Loucy (cell line): Measurements from ENCODE around the gene TRAPPC13.

Experiments used
- H2AFZ ChIP-seq: fragments of 200-600 bp; sonication (generic); 2 replicates; pipeline ENCODE4 v1.6.0; 2016; ENCODE audit warnings: antibody characterized with exemption, mild to moderate bottlenecking, low read length, moderate library complexity
- H3F3A ChIP-seq: fragments of 200-600 bp; 2 replicates; pipeline ENCODE4 v1.6.0; 2016; ENCODE audit warnings: antibody characterized with exemption, low read depth, mild to moderate bottlenecking
- H3K27me3 ChIP-seq: fragments of 200-600 bp; sonication (generic); 2 replicates; pipeline ENCODE4 v1.6.1; 2014; ENCODE audit warnings: low read length, mild to moderate bottlenecking; ENCODE audit not compliant: insufficient read depth, poor library complexity, severe bottlenecking
- H3K36me3 ChIP-seq: fragments of 200-600 bp; sonication (generic); 2 replicates; pipeline ENCODE4 v1.6.1; 2016; ENCODE audit warnings: low read length; ENCODE audit not compliant: insufficient read depth
- H3K4me1 ChIP-seq: fragments of 200-600 bp; sonication (generic); 2 replicates; pipeline ENCODE4 v1.5.1; 2014; ENCODE audit warnings: low read length, mild to moderate bottlenecking; ENCODE audit not compliant: insufficient read depth, poor library complexity, severe bottlenecking
- H3K4me2 ChIP-seq: fragments of 200-600 bp; sonication (generic); 2 replicates; pipeline ENCODE4 v1.6.0; 2014; ENCODE audit warnings: antibody characterized with exemption, low read length, low read depth, mild to moderate bottlenecking; ENCODE audit not compliant: poor library complexity, severe bottlenecking
- H3K4me3 ChIP-seq: fragments of 200-600 bp; sonication (generic); 2 replicates; pipeline ENCODE4 v1.5.1; 2014; ENCODE audit warnings: low read length, mild to moderate bottlenecking, mixed read lengths; ENCODE audit not compliant: poor library complexity, severe bottlenecking
- H3K79me2 ChIP-seq: fragments of 200-600 bp; sonication (generic); 2 replicates; pipeline ENCODE4 v1.6.1; 2014; ENCODE audit warnings: low read length; ENCODE audit not compliant: insufficient read depth
- H3K9ac ChIP-seq: fragments of 200-600 bp; sonication (generic); 2 replicates; pipeline ENCODE4 v1.6.0; 2014; ENCODE audit warnings: mild to moderate bottlenecking, low read depth, low read length, moderate library complexity; ENCODE audit not compliant: poor library complexity, severe bottlenecking
- H3K9me2 ChIP-seq: fragments of 200-600 bp; sonication (generic); replicated peaks from 2 replicates; pipeline ENCODE4 v1.6.1; 2016; ENCODE audit warnings: low read depth, low read length, mixed read lengths
- H3K9me3 ChIP-seq: fragments of 200-600 bp; sonication (generic); 2 replicates; pipeline ENCODE4 v1.6.1; 2014; ENCODE audit warnings: mild to moderate bottlenecking, antibody characterized with exemption, low read length, low read depth; ENCODE audit not compliant: insufficient read depth
- H4K20me1 ChIP-seq: fragments of 200-600 bp; sonication (generic); 2 replicates; pipeline ENCODE4 v1.6.0; 2014; ENCODE audit warnings: antibody characterized with exemption, low read length, mild to moderate bottlenecking; ENCODE audit not compliant: insufficient read depth, poor library complexity, severe bottlenecking
- CTCF ChIP-seq: fragments of 200-600 bp; sonication (generic); conservative IDR thresholded peaks from 2 replicates; pipeline ENCODE4 v1.5.1; 2014; ENCODE audit warnings: mild to moderate bottlenecking, antibody characterized with exemption, low read length
- EZH2phosphoT487 ChIP-seq: fragments of 200-600 bp; IDR thresholded peaks from 2 replicates; pipeline ENCODE4 v1.6.1; 2018; ENCODE audit warnings: antibody characterized with exemption, mild to moderate bottlenecking, moderate library complexity, borderline replicate concordance

TRAPPC13 gene

DNA sequence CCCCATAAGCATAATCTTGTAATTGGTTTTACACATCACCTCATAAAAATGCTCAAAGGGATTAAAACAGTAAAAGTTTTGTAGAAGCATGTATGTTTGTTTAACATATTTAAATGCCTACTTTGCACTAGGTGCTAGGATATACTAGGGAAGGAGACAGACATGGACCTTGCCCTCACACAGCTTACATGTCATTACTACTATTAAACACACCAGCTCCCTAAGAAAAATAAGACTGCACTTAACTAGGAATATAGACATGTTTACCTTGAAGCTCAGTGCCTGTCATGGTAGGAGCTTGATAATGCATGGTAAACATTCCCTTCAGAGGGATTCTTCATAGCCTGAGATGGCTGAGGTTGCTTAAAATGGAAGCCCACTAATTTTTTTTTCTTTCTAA is 6.2 kb downstream of the TRAPPC13 start:
- no peaks in the 10 kb centered on the region for H3K36me3 ChIP-seq
- H3K4me1 ChIP-seq: peaks cover 21% of the 10 kb centered on the region
- peaks cover 4% of the 10 kb centered on the region for H4K20me1 ChIP-seq
- TF ChIP-seq EZH2phosphoT487: no peak
- H3K9me3 ChIP-seq: no peaks in the 10 kb centered on the region
- H3K9me2 ChIP-seq: no peaks in the 10 kb centered on the region
- peaks cover 31% of the 10 kb centered on the region for H3K79me2 ChIP-seq
- no peak overlapping the region for H3K4me2 ChIP-seq
- no peak overlapping the region for H3K9ac ChIP-seq
- no peaks in the 10 kb centered on the region for H3K27me3 ChIP-seq
- H2AFZ ChIP-seq: no peak overlapping the region
- H3F3A ChIP-seq: peaks cover 2% of the 10 kb centered on the region; the same call in 1 of the 2 replicates
- H3K4me3 ChIP-seq: no peak overlapping the region

DNA sequence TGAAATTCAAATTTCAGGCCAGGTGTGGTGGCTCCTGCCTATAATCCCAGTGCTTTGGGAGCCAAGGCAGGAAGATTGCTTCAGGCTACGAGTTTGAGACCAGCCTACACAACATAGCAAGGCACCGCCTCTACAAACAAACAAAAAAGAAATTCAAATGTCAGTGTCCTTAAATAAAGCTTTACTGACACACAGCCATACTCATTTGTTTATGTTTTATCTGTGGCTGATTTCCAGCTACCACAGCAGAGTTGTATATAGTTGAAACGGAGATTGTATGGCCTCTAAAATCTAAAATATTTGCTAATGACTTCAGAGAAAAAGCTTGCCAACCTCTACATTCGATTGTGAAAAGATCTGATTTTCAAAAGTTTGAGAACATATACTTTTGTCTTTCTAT is 15.4 kb downstream of the TRAPPC13 start:
- Histone ChIP-seq H3K4me1 (no peaks in the 10 kb centered on the region), H2AFZ (no peak overlapping the region), H3K4me3 (no peak overlapping the region), H3K9me2 (no peaks in the 10 kb centered on the region), H3K27me3 (no peaks in the 10 kb centered on the region), H3K36me3 (peaks cover 5% of the 10 kb centered on the region; the same call in 1 of the 2 replicates), H3K9me3 (no peaks in the 10 kb centered on the region), H4K20me1 (no peaks in the 10 kb centered on the region), H3K9ac (no peak overlapping the region), H3K4me2 (no peak overlapping the region), H3F3A (no peaks in the 10 kb centered on the region), H3K79me2 (no peaks in the 10 kb centered on the region)
- TF ChIP-seq EZH2phosphoT487: no peak
- TF ChIP-seq CTCF: no peak

GRCh38 chr5:65646938-65647337 is 22.1 kb downstream of the TRAPPC13 start:
- H3K9me2 ChIP-seq: no peaks in the 10 kb centered on the region
- no peak overlapping the region for H2AFZ ChIP-seq
- no peak overlapping the region for H3K9ac ChIP-seq
- no peaks in the 10 kb centered on the region for H3K36me3 ChIP-seq
- H3K4me2 ChIP-seq: no peak overlapping the region
- H3K27me3 ChIP-seq: no peaks in the 10 kb centered on the region
- no peaks in the 10 kb centered on the region for H4K20me1 ChIP-seq
- TF ChIP-seq EZH2phosphoT487 (no peak), CTCF (no peak)
- no peak overlapping the region for H3K4me3 ChIP-seq
- no peaks in the 10 kb centered on the region for H3K9me3 ChIP-seq
- H3K4me1 ChIP-seq: no peaks in the 10 kb centered on the region
- H3K79me2 ChIP-seq: no peaks in the 10 kb centered on the region
- no peaks in the 10 kb centered on the region for H3F3A ChIP-seq

- Histone ChIP-seq H3K36me3 (no peaks in the 10 kb centered on the region), H3K9ac (no peak overlapping the region), H4K20me1 (no peaks in the 10 kb centered on the region), H3K4me1 (no peaks in the 10 kb centered on the region), H3K9me2 (no peaks in the 10 kb centered on the region), H3K4me2 (no peak overlapping the region), H2AFZ (no peak overlapping the region), H3K27me3 (no peaks in the 10 kb centered on the region), H3F3A (no peaks in the 10 kb centered on the region), H3K79me2 (no peaks in the 10 kb centered on the region), H3K4me3 (no peak overlapping the region), H3K9me3 (no peaks in the 10 kb centered on the region)
- no peak for TF ChIP-seq CTCF
- no peak for TF ChIP-seq EZH2phosphoT487
Measured at GRCh38 chr5:65647941-65648340, 23.1 kb downstream of the TRAPPC13 start.
